ENCODE results near the gene B4GALNT2.

GRCh38 chr17:49157784-49158183, 25.2 kb downstream of the B4GALNT2 start:
- TF ChIP-seq, protein P1, sequence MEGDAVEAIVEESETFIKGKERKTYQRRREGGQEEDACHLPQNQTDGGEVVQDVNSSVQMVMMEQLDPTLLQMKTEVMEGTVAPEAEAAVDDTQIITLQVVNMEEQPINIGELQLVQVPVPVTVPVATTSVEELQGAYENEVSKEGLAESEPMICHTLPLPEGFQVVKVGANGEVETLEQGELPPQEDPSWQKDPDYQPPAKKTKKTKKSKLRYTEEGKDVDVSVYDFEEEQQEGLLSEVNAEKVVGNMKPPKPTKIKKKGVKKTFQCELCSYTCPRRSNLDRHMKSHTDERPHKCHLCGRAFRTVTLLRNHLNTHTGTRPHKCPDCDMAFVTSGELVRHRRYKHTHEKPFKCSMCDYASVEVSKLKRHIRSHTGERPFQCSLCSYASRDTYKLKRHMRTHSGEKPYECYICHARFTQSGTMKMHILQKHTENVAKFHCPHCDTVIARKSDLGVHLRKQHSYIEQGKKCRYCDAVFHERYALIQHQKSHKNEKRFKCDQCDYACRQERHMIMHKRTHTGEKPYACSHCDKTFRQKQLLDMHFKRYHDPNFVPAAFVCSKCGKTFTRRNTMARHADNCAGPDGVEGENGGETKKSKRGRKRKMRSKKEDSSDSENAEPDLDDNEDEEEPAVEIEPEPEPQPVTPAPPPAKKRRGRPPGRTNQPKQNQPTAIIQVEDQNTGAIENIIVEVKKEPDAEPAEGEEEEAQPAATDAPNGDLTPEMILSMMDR (IDR thresholded peaks at IDR 0.05): no peak
- TF ChIP-seq POLR2AphosphoS5 (IDR thresholded peaks at IDR 0.05; ENCODE audit: insufficient read depth in 1 of 2, low read depth in 1 of 2): no peak
